ENCODE results near the gene ZNF580.

ZNF580 gene, protein sequence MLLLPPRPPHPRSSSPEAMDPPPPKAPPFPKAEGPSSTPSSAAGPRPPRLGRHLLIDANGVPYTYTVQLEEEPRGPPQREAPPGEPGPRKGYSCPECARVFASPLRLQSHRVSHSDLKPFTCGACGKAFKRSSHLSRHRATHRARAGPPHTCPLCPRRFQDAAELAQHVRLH

DNA sequence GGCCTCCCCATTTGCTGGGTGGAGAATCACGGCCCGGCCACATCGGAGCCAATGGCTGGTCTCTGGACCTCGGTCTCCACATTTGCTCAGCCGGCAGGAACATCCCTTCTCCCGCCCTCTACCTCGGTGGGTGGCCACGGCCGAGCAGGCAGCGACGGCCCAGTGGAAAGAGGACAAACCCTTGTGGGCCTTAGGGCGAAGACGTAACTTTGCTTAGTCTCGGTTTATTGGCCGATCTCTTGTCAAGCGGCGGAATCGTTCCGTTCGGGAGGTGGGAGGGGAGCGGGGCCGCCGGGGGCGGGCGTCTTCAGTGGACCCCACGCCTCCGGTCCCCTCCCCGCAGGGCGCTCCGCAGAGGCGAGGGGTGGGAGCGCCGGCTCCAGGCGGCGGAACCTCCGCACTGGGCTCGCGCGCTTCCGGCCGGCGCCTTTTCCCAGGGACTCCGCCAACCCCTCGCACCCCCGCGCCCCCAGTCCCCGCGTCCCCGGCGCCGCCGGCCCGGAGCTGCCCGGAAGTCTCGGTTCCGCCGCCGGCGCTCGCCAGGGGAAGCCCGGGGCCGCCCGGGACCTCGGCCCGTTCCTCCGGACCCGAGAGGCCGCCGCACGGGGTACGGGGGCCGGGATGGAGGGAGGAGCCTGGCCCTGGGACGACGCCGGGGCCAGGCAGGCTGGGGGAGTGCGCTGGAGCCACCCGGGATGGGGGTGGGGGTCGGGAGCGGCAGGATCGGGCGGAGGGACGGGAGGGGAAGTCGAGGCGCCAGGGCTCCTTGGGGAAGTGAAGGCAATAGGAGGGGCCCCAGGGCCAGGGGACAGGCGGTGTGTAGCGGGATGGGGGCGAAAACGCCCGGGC lies at the start of gene ZNF580:
ZNF580 (plus strand) TSS at position 426 of the 849 bp plus-strand sequence. CDS start 1,507 bp downstream, outside the sequence.
- TF ChIP-seq, protein P1, sequence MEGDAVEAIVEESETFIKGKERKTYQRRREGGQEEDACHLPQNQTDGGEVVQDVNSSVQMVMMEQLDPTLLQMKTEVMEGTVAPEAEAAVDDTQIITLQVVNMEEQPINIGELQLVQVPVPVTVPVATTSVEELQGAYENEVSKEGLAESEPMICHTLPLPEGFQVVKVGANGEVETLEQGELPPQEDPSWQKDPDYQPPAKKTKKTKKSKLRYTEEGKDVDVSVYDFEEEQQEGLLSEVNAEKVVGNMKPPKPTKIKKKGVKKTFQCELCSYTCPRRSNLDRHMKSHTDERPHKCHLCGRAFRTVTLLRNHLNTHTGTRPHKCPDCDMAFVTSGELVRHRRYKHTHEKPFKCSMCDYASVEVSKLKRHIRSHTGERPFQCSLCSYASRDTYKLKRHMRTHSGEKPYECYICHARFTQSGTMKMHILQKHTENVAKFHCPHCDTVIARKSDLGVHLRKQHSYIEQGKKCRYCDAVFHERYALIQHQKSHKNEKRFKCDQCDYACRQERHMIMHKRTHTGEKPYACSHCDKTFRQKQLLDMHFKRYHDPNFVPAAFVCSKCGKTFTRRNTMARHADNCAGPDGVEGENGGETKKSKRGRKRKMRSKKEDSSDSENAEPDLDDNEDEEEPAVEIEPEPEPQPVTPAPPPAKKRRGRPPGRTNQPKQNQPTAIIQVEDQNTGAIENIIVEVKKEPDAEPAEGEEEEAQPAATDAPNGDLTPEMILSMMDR (IDR thresholded peaks at IDR 0.05; ENCODE audit: control extremely low read depth, extremely low read depth, low read depth, missing control alignments): no peak
- ChIA-PET POLR2A (interaction anchor here (0.6 to 0.7 kb wide), 2 partner anchors 238 to 673 kb away, joined by 4 read pairs; no protein-coding TSS in a partner anchor), CTCF (interaction anchor here (0.6 to 2.2 kb wide), 2 partner anchors 14 to 500 kb away, joined by 3 to 10 read pairs; partner anchors contain the start of gene U2AF2)
- peak; percentile 73 for DNase-seq (ENCODE audit: extremely low spot score)

DNA sequence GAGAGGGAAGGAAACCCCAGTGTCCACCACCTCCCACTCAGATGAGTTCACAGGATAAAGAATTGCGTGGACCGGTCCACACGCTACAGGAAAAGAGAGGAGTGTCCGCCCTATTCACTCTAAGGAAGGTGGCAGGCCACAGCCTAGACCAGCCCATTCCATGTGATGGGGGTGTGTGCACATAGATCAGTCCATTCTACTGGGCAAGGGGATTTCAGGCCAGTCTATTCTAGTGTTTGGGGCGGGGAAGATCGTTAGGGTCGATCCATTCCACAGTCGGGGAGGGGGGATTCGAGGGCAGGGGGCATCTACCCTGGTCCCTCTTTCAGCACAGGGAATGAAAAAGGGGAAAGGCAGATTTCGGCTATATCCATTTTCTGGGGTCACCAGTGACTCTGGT lies 49.2 kb upstream of the ZNF580 start:
- POLR2A ChIA-PET: no interaction called here
- DNase-seq (ENCODE audit: extremely low spot score): no peak

DNA sequence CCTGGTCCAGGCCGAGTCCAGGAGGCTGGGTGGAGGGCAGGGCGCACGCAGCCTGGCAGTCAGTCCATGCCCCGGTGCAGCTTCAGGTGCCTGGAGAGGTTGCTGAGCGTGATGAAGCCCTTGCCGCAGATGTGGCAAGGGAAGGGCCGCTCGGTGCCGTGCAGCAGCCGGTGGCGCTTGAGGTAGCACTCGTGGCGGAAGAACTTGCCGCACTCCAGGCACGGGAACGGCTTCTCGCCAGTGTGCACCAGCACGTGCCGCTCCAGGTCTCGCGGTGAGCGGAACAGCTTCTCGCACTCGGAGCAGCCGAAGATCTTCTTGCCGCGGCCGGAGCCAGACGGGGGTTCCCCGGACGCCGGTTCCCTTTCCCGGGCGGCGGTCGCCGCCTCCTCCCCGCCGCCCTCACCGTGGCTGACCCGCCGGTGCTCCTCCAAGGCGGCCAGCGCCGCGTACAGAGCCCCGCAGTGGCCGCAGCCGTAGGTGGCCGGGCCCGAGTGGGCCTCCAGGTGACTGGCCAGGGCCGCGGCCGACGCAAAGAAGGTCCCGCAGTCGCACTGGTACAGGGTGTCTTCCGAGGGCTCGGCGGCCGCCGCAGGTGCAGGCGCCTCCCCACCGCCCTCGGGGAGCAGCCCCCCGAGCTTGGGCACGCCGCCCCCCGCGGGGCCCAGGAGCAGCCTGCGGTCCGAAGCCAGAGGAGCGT lies 48.3 kb upstream of the ZNF580 start:
- TF ChIP-seq, protein P1 (IDR thresholded peaks at IDR 0.05; ENCODE audit: control extremely low read depth, extremely low read depth, low read depth, missing control alignments): no peak
- ChIA-PET CTCF (interaction anchor here (1.7 kb wide), 1 partner anchor 13 kb away, joined by 6 read pairs; the partner anchor contains the start of gene ZNF865), POLR2A (no interaction called here)
- DNase-seq (ENCODE audit: extremely low spot score): no peak

More for the DNA sequence above, 49.2 kb upstream of the ZNF580 start:
- TF ChIP-seq, protein P1 (IDR thresholded peaks at IDR 0.05; ENCODE audit: control extremely low read depth, extremely low read depth, low read depth, missing control alignments): no peak
- CTCF ChIA-PET: no interaction called here

DNA sequence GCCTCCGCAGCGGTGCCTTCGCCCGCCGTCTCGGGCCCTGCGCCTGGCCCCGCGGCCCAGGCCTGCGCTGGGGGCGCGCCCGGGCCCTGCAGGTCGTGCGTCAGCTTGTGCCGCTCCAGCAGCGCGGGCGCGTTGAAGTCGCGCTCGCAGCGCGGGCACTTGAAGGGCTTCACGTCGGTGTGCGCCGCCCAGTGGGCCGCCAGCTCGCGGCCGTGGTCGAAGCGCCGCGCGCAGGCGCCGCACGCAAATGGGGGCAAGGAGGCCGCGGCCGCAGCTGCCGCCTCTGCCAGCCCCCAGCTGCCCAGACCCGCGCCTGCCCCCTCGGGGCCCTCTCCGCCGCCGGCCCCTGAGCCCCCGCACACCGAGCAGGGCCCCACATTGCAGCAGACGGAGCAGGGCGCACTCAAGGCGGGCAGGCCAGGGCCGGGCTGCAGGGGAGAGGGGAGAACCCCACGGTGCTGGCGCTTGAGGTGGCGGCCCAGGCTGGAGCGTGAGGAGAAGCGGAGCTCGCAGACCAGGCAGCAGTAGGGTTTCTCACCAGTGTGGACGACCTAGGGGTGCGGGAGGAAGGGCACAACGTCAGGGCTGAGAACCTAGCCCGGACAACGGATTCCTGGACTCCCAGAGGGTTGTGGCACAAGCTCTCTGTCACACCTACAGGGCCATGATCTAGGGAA lies 47.6 kb upstream of the ZNF580 start:
- ChIA-PET POLR2A (no interaction called here), CTCF (interaction anchor here (1.0 to 1.7 kb wide), 3 partner anchors 13 to 61 kb away, joined by 3 to 6 read pairs (median 4); partner anchors contain the start of gene ZNF865)
- no peak for DNase-seq (ENCODE audit: extremely low spot score)
- TF ChIP-seq, protein P1 (IDR thresholded peaks at IDR 0.05; ENCODE audit: control extremely low read depth, extremely low read depth, low read depth, missing control alignments): no peak

DNA sequence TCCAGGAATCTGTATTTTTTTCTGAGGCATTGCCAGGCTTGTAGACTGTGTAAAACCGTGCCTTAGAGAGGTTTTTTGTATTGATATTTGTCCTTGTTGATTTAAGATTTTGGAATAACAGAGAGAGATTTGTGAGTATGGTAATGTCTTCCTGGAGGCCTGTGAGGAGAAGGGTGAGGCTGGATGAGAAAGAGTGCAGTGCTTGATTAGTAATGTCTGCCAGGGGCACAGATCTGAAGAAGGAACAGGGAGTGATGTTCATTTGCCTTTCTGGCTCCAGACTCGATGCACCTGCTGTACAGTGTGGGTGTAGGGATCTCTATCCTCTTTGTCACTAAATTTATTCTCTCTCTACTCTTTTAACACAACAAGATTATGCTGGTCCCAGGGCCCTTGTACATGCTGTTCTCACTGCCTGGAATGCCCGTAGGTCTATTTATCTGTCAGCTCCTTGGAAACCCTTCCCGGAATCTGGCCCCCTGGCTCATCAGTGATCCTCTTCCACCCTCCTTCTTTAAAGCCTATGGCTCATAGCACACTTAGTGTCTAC lies 45.7 kb upstream of the ZNF580 start:
- TF ChIP-seq, protein P1 (IDR thresholded peaks at IDR 0.05; ENCODE audit: control extremely low read depth, extremely low read depth, low read depth, missing control alignments): no peak
- POLR2A ChIA-PET: no interaction called here
- CTCF ChIA-PET: interaction anchor here (1.4 to 2.0 kb wide), 2 partner anchors 11 to 37 kb away, joined by 6 to 9 read pairs; partner anchors contain the start of gene ZNF865
- DNase-seq (ENCODE audit: extremely low spot score): no peak
